Lung microvascular endothelial cell (primary cell): ENCODE measurements around the gene ADGRF1. TPM values are rescaled to one million over a fixed set of nuclear protein-coding genes. Genes with fewer than 3 reads are reported as not detected.
A peak's percentile ranks its signal among the peaks of the same experiment; 100 is the strongest.
"Not testable (repeated sequence)": the region's sequence is repeated elsewhere in the genome, so short reads cannot be mapped to it uniquely, and the experiment has no call there.

Experiments
- DNase-seq, 2 donors: peaks; one replicate each; pipeline versions ENCODE4 v3.0.0 to v3.0.0-alpha.2; 2010; ENCODE audit warnings: low read depth in 2 of 2
- total RNA-seq: library from RNA; depleted of rRNA; stranded (reverse); fragments of >200 nt; gene quantifications from 2 replicates; pipeline ENCODE4 v1.2.1, GENCODE V29; 2014

The ADGRF1 gene
- total RNA-seq, 1 donor from 2014 or later = not detected

DNA sequence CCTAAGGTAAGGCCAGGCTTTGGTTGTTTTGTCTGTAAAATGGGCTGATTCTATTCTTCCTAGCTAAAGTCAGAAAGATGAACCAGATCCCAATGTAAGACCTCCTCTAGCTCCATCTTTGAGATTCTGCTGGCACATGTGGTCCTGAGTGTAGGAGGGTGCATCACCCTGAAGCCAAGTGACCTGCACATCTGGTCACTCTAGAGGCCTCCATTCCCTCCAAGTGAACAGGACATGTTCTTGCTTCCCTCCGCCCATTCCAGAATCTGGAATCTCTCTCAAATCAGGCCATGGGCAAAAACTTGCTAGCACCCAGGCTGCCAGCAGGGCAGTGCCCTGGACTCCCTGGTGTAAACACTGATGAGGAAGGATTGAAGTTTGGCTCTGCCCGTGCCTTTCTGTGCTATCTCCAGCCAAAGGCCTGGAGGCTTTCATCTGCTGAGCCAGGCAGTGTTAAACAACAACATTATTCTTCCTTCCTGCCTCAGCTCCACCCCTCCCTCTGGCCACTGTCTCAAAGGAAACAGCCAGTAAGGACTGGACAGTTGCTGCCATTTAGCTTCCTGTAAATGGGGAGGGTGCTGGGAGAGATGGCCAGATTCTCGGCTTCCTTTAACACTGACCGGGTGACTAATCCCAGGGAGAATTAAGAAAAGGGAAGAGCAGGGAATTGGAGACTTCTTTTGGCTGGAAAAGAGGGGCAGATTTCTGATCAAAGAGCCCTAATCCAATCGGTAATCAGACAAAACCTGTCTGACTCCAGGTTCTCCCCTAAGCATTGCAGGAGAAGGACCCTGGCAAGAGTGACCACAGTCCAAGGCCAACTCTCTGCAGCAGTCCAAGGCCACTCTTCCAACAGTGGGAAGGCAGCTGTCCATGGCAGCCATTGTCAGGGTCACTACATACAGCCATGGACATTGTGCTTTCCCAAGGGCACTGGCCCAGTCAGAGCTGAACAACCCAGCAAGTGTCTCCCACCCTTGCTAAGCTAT, 19.5 kb upstream of the ADGRF1 start:
- DNase-seq = peak; percentile 53 to 76

DNA sequence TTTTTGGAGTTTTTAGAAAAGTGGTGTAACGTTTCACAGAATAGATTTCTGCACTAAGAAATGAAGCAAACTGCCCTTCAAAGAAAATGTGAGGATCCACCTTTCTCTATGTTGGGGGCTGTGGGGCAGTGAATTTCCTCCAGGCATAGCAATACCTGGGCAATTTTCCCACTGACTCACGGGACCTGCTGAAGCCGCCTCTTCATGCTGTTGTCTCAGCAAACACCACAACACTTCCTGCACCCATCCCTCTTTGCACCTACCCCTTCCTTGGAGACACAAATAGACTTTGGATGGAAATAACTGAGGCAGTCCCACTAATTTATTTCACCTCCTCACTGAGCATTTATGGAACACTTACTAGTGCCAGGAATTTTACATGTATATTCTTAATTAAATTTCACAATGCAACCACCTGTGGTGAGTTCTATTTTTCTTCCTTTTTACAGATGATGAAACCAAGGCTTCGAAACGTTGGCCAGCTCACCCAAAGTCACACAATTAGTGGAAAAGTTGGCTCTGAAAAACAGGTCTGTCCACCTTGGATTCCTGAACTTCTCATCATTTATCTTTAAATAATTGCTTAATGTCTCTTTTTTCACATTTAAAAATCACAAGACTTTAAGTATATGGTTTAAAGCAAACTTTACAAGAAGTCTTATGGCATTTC, 17.2 kb upstream of the ADGRF1 start:
- DNase-seq = no peak

DNA sequence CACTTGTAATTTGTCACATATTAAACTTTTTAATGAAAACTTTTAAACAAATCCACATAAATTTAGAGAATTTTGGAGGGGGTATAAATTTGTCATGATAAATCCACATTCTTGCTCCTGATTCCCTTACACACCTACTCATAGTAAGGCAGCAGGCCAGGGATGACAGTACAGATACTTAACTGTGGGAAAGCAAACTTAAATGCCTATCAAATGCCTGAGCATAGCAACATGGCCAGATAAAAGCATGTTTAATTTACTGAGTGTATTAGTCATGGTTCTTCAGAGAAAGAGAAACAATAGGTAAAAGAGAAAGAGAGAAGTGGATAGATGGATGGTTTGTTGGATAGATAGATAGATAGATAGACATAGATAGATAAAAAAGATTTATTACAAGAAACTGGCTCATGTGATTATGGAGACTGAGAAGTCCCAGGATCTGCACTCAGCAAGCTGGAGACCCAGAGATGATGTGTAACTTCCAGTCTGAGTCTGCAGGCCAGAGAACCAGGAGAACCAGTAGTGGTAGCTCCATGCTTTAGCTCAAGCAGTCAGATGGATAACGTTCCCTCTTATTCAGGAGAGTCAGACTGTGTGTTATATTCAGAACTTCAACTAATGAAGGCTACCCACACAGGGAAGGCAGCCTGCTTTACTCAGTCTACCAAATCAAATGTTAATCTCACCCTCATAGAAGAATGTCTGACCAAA, 15.9 kb upstream of the ADGRF1 start:
- no peak for DNase-seq

DNA sequence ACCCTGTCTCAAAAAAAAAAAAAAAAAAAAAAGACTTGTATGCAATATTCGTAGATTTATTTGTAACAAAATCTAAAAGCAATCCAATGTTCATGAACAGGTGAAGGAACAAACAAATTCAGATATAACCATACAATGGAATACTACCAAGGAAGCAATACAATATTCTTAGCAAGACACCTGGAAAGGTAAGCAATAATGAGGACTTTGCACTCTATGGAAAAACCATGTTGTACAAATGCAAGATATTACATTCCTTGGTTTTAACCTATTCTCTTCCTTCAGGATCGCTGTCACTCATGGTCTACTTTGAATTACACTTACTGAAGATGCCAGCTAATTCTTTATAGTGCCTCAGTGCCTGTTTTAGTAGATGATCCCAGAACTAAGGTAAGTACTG, 14.7 kb upstream of the ADGRF1 start:
- DNase-seq = no peak

DNA sequence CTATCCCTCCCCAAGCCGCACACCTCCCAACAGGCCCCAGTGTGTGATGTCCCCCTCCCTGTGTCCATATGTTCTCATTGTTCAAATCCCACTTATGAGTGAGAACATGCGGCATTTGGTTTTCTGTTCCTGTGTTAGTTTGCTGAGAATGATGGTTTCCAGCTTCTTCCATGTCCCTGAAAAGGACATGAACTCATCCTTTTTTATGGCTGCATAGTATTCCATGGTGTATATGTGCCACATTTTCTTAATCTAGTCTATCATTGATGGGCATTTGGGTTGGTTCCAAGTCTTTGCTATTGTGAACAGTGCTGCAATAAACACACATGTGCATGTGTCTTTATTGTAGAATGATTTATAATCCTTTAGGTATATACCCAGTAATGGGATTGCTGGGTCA, 12.2 kb upstream of the ADGRF1 start:
- DNase-seq = not testable (repeated sequence)

DNA sequence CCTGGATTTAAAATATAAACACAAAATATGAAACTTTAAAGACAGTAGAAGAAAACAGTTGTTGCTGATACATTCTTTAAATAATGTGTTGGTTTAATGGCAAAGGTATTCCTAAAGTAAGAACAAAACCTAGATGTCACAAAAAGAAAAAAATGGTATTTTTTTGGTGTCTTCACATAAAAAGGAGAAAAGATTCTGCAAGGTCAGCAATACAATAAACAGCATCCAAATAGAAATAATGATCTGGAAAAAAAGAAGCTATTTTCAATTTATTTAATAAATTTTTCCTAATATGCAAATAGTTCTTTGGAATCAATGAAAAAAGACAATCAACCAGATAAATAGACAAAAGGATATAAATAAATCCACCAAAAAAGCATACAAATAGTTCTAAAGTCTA, 6.5 kb upstream of the ADGRF1 start:
- no peak for DNase-seq

DNA sequence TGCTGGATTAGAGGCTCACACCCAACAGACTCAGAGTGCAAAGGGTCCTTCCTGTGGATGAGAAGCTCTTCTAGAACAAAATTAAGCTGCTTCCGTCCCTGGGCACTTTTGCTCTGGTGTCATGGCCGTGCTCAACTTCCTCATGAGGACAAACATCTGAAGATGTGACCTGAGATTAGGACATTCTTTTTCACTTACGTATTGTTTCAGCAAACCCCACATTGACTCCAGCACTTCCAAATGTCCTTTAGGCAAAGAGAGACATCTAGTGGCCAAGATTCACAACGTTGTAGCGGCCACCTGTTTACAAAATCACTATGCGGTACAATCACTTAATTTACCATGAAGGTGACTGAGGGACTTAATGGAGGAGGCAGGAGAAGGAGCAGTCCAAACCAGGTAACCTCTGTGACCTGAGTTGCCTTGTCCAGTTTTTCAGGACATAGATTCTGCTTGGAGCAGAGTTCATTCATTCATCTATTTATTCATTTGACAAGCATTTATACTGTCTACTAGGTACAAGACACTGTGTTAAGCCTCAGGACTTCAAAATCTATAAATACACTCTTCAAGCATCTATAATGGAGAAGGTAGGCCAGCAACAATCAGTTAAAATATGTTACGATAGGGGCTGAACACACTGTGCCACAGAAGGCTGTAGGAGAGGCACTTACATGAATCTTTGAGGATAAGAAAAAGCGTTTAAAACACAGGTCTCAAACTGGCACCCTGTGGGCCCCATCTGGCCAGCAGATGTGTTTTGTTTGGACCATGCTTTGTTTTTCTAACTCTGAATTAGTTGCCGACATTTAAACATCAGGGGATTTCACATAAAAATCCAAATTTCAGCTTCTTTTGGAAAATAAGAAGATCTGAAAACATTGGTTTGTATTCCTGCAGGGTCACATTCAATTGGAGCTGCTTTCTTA, 5.6 kb upstream of the ADGRF1 start:
- DNase-seq = peak; percentile 80 to 95

DNA sequence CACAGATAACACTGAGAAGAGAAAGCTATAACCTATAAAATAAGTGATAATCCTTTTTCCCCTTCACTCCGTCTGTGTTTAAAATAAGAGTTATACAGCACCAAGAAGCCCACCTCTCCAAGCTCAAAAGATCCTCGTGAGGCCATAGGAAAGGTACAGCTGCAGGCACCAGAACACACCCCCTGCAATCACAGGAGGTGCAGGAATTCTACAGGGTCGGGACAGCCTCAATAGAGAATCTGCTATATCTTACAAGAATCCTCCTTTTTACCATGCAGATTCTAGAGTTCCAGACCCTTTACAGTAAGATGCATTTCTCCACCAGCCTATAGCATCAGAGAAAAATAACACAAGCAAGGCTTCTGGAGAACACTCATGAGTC, 5.0 kb upstream of the ADGRF1 start:
- no peak for DNase-seq

DNA sequence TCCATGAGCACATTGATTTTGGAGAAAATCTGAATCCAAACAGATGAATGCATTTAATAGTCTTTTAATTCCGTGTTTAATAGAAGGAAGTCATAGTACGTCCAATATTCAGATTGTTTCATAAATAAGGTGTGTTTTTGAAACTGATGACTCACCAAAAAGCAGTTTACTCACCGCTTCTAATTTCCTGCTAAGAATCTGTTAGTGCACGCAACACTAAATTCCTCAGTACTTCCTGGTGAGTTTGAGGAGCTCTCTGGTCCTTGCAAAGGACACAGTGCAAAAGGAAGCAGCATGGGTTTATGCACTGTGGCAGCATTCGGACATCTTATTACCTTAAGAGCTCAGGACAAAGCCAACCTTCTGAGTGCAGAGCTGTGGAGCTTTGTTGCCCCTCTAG, 2.3 kb upstream of the ADGRF1 start:
- peak in 1 of 2 donors; percentile 88 for DNase-seq

DNA sequence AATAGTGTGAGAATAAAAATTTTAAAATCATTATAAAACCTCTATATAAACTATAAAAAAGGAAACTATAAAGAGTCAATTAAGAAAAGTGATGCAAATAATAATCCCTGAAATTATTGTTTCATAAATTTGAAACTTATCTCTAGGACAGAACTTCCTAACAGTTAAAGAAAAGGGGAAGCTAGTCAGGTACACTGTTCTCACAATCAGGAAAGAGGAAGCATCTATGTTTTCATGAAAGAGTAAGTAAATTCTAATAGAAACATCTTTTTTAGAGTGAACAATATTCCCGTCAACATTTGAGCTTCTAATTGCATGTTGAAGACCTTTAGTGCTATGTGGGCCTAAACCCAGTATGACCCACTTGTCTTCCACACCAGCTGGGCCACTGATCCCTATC, 1.2 kb upstream of the ADGRF1 start:
- no peak for DNase-seq

DNA sequence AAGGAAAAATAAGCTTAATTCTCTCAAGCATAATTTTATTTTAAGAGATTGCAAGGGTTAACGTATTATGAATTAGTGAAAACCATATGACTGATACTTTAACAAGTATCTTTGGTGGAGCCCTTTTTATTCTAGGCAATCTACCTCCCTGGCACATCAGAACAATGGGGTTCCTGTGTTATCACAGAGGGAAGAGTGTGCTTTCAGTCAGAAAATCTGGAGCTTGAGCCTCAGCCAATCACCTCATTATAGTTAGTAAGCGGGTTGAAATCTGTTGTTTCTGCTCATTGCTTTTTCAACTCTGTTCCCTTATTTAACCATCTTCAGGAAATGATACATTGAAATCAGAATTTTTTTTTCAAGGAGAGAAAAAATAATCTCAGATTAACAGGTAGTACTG, 391 bp downstream of the ADGRF1 start:
- DNase-seq = no peak

DNA sequence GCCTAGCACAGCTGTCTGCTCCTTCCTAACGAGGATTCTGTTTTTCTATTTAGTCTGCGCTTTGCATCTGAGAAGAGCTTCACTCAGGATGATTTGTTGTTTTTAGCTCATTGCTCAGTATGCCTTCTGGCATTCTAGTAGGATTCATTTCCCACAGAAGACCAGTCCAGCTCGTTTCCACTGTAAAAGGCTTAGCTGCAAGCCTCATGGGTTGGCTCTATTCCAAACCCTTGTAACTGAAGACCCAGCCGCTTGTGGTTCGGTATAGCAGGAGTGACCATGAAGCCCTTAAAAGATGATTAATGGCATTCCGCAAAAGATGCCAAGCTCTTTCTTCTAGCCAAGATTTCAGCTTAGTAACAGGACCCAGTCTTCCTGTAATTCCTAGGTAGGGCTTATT, 7.2 kb downstream of the ADGRF1 start:
- peak; percentile 6 to 93 for DNase-seq

DNA sequence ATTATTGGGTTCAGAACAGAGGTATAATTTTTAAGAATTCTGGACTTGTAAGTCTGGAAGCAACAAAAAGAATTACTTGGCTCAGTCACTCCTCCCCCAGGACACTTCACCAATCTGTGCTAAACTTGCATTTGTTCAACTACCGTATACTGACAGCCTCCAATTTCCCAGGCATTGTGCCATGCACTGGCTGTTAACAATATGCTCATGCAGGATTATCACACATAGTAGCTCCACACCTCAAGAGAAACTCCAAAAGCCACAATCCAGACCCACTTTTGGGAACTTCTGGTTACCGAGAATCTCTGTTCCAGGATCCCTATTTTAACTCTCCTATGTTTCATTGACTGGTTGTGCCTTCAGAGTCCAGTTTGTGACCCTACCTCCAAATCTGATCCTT, 7.7 kb downstream of the ADGRF1 start:
- peak in 1 of 2 donors; percentile 13 for DNase-seq

DNA sequence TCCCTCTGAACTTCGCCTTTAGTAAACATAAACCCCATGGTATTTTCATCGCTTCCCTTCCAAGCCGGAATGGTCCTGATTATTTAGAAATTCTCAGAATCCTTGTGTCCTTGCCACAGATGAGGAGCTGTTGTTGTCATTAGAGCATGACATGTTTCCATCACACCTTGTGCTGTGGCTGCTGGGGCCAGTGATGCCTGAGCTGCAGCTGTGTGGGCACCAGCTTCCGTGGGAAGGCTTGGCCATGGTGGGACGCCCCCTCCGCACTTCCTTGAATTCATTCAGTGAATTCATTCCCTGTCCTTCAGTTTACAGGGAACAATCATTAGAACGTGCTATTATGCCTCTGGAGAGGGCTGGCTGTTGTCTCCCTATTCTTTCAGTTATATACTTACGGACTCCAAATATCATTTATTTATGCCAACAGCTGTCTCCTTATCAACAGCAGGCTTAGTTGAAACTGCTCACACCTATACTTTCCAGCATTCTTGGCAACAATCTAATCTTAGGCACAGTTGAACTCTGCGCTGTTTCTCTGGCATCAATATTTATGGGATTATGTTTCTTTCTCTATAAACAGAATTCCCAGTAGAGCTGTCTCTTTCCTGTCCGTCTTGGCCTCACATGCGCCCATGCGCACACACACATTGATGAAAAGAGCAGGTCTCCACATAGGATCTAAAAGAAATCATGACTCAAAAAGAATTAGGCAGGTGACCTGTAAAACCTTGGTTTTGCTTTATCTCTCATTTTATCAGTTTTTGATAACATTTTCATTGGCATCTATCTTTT, 9.0 kb downstream of the ADGRF1 start:
- DNase-seq = no peak

DNA sequence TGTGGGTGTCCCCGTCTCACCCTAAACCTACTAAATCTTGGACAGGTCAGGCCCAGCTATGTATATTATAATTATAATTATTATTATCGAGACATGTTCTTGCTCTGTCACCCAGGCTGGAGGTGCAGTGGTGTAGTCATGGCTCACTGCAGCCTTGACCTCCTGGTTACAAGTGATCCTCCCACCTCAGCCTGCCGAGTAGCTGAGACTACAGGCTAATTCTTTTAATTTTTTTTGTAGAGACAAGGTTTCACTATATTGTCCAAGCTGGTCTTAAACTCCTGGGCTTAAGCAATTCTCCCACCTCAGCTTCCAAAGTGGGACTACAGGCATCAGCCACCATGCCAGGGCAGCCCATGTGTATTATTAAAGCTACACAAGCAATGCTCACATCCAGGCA, 10.5 kb downstream of the ADGRF1 start:
- DNase-seq = no peak

DNA sequence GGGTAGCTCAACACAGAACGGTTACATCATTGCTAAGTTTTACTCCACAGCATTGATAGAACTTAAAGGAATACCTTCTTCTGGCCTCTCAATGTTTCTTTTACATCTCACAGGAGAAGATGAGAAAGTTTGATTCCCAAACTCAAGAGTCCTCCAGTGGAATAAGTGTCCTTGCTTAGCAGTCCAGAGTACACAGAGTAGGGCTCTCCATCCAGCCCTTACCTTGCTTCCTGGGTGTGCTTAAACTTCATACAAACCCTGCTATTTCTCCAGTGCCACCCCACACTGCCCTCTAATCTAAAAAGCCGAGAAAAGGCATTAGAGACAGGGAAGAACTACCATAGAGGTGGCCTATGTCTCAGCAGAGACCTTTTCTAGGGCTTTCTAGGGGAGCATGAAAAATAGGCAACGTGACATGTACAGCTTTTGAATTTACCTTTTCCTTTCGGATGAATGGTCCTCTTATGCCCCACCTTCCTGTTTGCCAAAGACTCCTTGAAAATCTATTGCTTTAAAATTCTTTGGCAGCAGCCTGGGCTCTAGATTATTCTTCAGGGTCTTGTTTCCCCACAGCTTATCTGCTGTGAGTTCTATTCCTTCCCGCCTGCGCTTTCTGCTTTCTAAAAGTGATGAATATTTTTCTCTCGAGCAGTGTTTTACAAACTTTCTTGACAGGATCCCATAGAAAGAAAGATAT, 12.1 kb downstream of the ADGRF1 start:
- DNase-seq = no peak

DNA sequence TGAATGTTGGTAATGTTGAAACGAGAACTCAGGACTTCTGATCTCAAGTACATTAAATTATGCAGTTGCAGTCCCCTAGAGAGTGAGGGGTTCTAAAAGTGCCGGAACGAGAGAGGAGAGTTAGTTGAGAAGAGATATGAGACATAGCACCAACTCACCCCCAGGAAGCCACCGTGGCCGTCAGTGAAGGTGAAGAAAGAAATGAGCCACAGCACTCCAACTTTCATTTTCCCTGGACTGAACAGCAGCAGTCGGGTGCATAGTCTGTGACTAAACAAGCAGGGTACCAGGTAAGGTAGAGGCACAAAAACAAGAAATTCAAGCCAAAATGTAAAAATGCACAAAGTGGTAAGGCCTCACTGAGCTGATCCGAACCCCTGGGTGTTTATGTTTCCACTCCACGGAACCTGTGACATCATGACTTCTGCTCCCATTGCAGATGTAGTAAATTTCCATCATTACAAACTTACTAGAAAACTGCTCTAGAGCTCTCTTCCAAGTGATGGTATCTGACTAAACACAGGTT, 13.2 kb downstream of the ADGRF1 start:
- peak in 1 of 2 donors; percentile 16 for DNase-seq

DNA sequence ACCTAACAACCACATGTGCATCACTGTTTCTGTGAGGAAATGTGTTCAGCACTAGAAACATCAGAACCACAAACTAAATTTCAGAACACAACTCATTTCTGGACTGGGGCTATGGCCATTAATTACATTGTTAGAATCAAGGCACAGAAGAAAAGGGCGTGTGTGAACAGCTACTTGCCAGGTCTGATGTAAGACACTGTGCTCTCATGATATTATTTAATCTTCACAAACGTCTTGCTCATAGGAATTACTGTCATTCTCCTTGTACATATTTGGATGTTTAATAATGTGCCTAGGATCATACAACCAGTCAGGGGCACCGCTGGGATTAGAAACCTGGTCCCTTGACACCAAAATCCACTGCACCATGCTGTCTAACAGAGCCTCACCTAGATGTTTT, 14.8 kb downstream of the ADGRF1 start:
- DNase-seq = no peak

DNA sequence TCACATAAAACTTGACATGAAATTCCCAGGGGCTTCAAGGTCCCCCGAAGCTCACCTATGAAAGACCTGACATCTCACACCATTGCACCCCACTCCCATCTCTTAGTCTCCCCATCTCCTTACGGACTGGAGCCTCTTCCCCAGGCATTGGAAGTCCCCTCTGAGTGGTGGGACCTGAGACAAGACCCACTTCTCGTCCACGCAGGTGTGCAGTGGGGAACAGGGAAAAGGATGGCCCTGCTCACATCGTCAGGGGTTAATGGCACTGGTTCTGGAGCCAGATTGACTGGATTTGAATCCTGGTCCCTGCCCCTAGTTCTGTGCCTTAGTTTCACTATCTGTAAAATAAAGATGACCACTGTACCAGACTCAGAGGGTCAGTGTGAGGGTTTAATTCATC, 15.5 kb downstream of the ADGRF1 start:
- no peak for DNase-seq
